NT2/D1 (cell line): ENCODE results near the gene SPTLC1.

Experiments
- SUZ12 ChIP-seq: IDR thresholded peaks from 2 replicates; pipeline ENCODE4 v1.6.1; 2011; ENCODE audit not compliant: insufficient read length, insufficient read depth; ENCODE audit errors: extremely low read depth
- YY1 ChIP-seq: IDR thresholded peaks from 2 replicates; pipeline ENCODE4 v1.6.1; 2011; ENCODE audit not compliant: insufficient read length, insufficient read depth

- TF ChIP-seq SUZ12 (no peak), YY1 (no peak)
Observed at GRCh38 chr9:92010705-92011536, 104.3 kb downstream of the SPTLC1 start.
